ENCODE measurements around the gene GLDN. TPM values are rescaled to one million over a fixed set of nuclear protein-coding genes. Genes with fewer than 3 reads are reported as not detected.

GLDN gene
- total RNA-seq, 4 donors from 2014 or later = 68.6 to 85.4 (median 79.3) TPM

DNA sequence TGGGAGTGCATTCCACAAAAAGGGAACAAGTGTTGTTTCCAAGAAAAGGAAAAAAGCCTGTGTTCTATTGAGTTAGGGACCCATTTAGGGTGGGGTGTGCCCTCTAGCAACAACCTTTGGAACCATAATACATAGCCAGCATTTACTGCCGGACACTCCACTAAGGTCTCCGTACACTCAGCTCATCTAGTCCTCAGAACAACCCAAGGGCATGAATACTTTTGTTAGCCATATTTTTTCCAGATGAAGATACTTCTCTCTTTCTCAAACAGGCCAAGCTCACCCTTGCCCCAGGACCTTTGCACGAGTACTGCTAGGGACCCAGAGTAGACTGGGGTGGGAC, 46.2 kb downstream of the GLDN start:
- Histone ChIP-seq H3K4me3 (no peak overlapping the region), H3K36me3 (no peaks in the 10 kb centered on the region), H3K27ac (no peak overlapping the region), H3K9me3 (no peaks in the 10 kb centered on the region), H3K27me3 (no peaks in the 10 kb centered on the region), H3K4me1 (no peaks in the 10 kb centered on the region)
- no peak for DNase-seq (ENCODE audit: low spot score in 2 of 2)
- TF ChIP-seq EP300 (IDR thresholded peaks at IDR 0.05) = no peak
- TF ChIP-seq POLR2A (IDR thresholded peaks at IDR 0.05) = no peak
- TF ChIP-seq, protein P1, sequence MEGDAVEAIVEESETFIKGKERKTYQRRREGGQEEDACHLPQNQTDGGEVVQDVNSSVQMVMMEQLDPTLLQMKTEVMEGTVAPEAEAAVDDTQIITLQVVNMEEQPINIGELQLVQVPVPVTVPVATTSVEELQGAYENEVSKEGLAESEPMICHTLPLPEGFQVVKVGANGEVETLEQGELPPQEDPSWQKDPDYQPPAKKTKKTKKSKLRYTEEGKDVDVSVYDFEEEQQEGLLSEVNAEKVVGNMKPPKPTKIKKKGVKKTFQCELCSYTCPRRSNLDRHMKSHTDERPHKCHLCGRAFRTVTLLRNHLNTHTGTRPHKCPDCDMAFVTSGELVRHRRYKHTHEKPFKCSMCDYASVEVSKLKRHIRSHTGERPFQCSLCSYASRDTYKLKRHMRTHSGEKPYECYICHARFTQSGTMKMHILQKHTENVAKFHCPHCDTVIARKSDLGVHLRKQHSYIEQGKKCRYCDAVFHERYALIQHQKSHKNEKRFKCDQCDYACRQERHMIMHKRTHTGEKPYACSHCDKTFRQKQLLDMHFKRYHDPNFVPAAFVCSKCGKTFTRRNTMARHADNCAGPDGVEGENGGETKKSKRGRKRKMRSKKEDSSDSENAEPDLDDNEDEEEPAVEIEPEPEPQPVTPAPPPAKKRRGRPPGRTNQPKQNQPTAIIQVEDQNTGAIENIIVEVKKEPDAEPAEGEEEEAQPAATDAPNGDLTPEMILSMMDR (IDR thresholded peaks at IDR 0.05) = no peak
- 86 to 89% methylated on average over 3 of the region's 3 CpGs for WGBS, 2 donors

DNA sequence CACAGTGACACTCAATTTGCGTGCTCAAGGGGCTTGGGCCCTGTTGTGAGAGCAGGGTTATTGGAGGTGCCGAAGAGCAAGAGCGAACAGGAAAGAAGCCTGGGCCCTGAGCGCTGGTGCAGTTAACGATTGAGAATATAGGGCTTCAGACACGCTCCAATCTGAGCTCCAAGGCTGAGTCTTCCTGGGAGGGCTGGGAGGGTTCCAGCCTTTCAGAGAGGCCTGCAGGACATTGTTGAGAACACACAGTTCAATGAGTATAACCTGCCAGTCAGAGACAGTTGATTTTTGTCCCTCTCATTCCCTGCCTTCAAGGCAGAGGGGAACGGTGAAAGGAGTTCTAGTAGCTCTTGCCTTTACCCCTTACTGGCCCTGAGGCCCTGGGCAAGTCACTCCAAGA, 47.3 kb downstream of the GLDN start:
- Histone ChIP-seq H3K36me3 (no peaks in the 10 kb centered on the region), H3K27me3 (no peaks in the 10 kb centered on the region), H3K27ac (no peak overlapping the region), H3K9me3 (no peaks in the 10 kb centered on the region), H3K4me1 (no peaks in the 10 kb centered on the region), H3K4me3 (no peak overlapping the region)
- TF ChIP-seq EP300 (IDR thresholded peaks at IDR 0.05) = no peak
- TF ChIP-seq, protein P1 (IDR thresholded peaks at IDR 0.05) = no peak
- TF ChIP-seq POLR2A (IDR thresholded peaks at IDR 0.05) = no peak
- DNase-seq (ENCODE audit: low spot score in 2 of 2) = no peak
- WGBS, 2 donors = 89% methylated on average over 7 of the region's 7 CpGs

DNA sequence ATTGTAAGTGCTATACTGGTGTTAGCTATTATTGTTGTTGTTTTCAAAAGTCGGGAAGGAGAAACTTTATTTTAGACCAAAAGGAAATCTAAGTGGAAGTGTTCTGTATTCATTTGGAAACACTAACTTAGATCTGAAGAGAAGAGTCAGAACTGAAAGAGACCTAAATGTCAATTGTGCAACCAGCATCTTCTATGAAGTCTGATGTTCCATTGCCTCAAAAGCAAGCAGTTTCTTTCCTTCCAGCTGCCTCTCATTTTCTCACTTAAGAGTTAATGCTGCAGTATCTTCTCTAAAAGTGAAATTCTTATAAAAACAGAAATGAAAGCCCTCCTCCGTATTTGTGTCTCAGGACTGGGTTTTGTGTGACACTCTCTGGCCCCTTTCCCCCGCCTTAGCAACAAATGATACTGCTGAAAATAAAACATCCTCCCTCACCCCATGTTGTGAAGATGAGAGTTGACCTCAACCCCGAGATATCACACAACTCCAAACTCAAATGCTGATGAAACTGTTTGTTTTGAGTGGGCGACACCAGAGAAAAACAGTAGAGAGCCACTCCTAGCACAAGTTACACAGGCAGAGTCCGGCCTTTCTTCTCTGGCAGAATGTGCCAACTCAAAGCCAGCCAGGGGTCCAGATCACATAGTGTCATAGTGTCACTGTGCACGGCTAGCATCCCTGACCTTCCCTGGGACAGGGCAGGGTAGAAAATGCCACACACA, 48.9 kb downstream of the GLDN start:
- Histone ChIP-seq H3K27ac (no peak overlapping the region), H3K4me1 (no peaks in the 10 kb centered on the region), H3K27me3 (no peaks in the 10 kb centered on the region), H3K9me3 (no peaks in the 10 kb centered on the region), H3K4me3 (no peak overlapping the region), H3K36me3 (no peaks in the 10 kb centered on the region)
- no peak for DNase-seq (ENCODE audit: low spot score in 2 of 2)
- TF ChIP-seq POLR2A (IDR thresholded peaks at IDR 0.05) = no peak
- TF ChIP-seq EP300 (IDR thresholded peaks at IDR 0.05) = no peak
- WGBS, 2 donors = 54% methylated on average over 7 of the region's 7 CpGs

DNA sequence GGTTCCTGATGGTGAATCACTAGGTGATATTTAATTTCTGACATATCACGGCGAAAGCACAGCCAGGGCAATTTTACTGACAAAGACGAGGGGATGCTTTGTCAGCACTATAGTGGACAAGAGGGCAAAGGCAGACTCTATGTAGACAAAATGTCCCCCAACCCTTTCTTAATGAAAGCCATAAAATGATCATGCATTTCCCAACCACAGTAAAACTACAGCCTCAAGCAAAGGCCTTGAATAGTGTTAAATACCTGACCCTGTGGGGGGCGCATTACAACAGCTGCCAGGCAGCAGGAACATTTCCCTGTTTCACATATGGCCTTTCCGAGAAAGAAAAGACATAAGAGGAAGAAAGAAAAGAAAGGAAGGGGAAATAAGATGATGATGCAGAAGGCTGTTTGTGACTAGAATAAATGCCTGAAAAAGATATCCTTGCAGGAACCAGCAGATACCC, 49.5 kb downstream of the GLDN start:
- TF ChIP-seq EP300 (IDR thresholded peaks at IDR 0.05) (no peak), POLR2A (IDR thresholded peaks at IDR 0.05) (no peak)
- TF ChIP-seq, protein P1 (IDR thresholded peaks at IDR 0.05) = no peak
- Histone ChIP-seq H3K9me3 (no peaks in the 10 kb centered on the region), H3K27me3 (no peaks in the 10 kb centered on the region), H3K4me3 (no peak overlapping the region), H3K27ac (no peak overlapping the region), H3K36me3 (no peaks in the 10 kb centered on the region), H3K4me1 (no peaks in the 10 kb centered on the region)
- 73 to 78% methylated on average over 5 of the region's 5 CpGs for WGBS, 2 donors
- no peak for DNase-seq (ENCODE audit: low spot score in 2 of 2)

DNA sequence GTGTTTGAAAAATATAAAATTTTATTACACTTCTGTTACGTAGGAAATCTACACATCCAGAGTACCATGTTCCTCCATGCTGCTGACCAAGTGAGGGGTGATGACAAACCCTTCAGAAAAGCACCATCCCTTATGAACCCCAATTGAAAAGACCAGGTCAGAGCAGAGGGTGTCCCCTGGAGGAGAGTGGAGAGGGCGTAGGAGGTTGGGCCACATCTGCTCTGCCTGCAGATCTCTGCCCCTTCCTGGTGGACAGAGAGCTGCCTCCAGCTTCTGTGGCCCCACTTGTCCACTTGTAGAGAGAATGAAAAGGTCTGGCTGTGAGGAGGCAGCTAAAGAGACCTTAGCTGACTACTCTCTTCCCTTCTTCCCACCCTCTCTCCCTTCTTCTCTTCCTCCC, 55.5 kb downstream of the GLDN start:
- Histone ChIP-seq H3K9me3 (no peaks in the 10 kb centered on the region), H3K4me1 (peaks cover 0 to under 1% (median 0%) of the 10 kb centered on the region in 4 donors), H3K36me3 (peaks cover 0 to 7% (median 0%) of the 10 kb centered on the region in 3 donors), H3K4me3 (no peak overlapping the region), H3K27ac (no peak overlapping the region), H3K27me3 (no peaks in the 10 kb centered on the region)
- WGBS, 2 donors = 88 to 98% methylated on average over 2 of the region's 2 CpGs
- no peak for DNase-seq (ENCODE audit: low spot score in 2 of 2)
- no peak for TF ChIP-seq POLR2A (IDR thresholded peaks at IDR 0.05)
- TF ChIP-seq EP300 (IDR thresholded peaks at IDR 0.05) = no peak
- TF ChIP-seq, protein P1 (IDR thresholded peaks at IDR 0.05) = no peak

Measured in tibial nerve (tissue), 4 donors.